GM21423 (cell line): ENCODE measurements around the gene NMUR1.

Source experiments
- ATAC-seq: cut with Tn5 transposase; IDR thresholded peaks from one replicate; pipeline ENCODE4 v1.9.1; 2021; ENCODE audit warnings: mild to moderate bottlenecking, moderate library complexity; ENCODE audit not compliant: unreplicated experiment

Gene NMUR1

GRCh38 chr2:231526341-231527090 is 3.7 kb downstream of the NMUR1 start:
- ATAC-seq = no peak

GRCh38 chr2:231525248-231526163 is 4.7 kb downstream of the NMUR1 start:
- no peak for ATAC-seq

- no peak for ATAC-seq
Observed at GRCh38 chr2:231524477-231525247, 5.6 kb downstream of the NMUR1 start.

- ATAC-seq = no peak
Observed at GRCh38 chr2:231523451-231524285, 6.6 kb downstream of the NMUR1 start.

GRCh38 chr2:231522418-231523180 is 7.6 kb downstream of the NMUR1 start:
- ATAC-seq = no peak

GRCh38 chr2:231521443-231521842 is 8.8 kb downstream of the NMUR1 start:
- ATAC-seq = no peak

GRCh38 chr2:231519975-231520555 is 10.2 kb downstream of the NMUR1 start:
- ATAC-seq = no peak

GRCh38 chr2:231518771-231519170 is 11.5 kb downstream of the NMUR1 start:
- no peak for ATAC-seq

- no peak for ATAC-seq
Observed at GRCh38 chr2:231515603-231516002, 14.6 kb downstream of the NMUR1 start.

GRCh38 chr2:231514951-231515297 is 15.3 kb downstream of the NMUR1 start:
- ATAC-seq = no peak

- ATAC-seq = peak; percentile 98
Observed at GRCh38 chr2:231514225-231514950, 15.9 kb downstream of the NMUR1 start.

GRCh38 chr2:231513746-231514224 is 16.5 kb downstream of the NMUR1 start:
- ATAC-seq = no peak

- no peak for ATAC-seq
Observed at GRCh38 chr2:231512222-231512621, 18.0 kb downstream of the NMUR1 start.

- no peak for ATAC-seq
Observed at GRCh38 chr2:231503766-231504165, 26.5 kb downstream of the NMUR1 start.

GRCh38 chr2:231502596-231502995 is 27.6 kb downstream of the NMUR1 start:
- no peak for ATAC-seq

GRCh38 chr2:231497651-231498050 is 32.6 kb downstream of the NMUR1 start:
- no peak for ATAC-seq

GRCh38 chr2:231494669-231495068 is 35.6 kb downstream of the NMUR1 start:
- ATAC-seq = no peak

- ATAC-seq = no peak
Observed at GRCh38 chr2:231490801-231491200, 39.4 kb downstream of the NMUR1 start.

- ATAC-seq = no peak
Observed at GRCh38 chr2:231489990-231490389, 40.3 kb downstream of the NMUR1 start.
